ENCODE data around the gene IMPA2.

GRCh38 chr18:11987527-11987926 is 6.2 kb downstream of the IMPA2 start:
- TF ChIP-seq POLR2A (IDR thresholded peaks at IDR 0.05) = no peak
- no peak for TF ChIP-seq CTCF (IDR thresholded peaks at IDR 0.05)
